IPS-18c (cell line): ENCODE data around the gene MTG1.
"Not testable (repeated sequence)": the region's sequence is repeated elsewhere in the genome, so short reads cannot be mapped to it uniquely, and the experiment has no call there.

Experiments
- H3K4me3 ChIP-seq: 2 replicates; pipeline ENCODE4 v1.7.0; 2013; ENCODE audit warnings: low read depth, mild to moderate bottlenecking, low read length, moderate library complexity; ENCODE audit not compliant: insufficient read depth
- H3K9me3 ChIP-seq: one replicate; pipeline ENCODE4 v1.6.1; 2013; ENCODE audit warnings: mild to moderate bottlenecking, low read length, moderate library complexity; ENCODE audit not compliant: control insufficient read depth, insufficient read depth

MTG1 gene

DNA sequence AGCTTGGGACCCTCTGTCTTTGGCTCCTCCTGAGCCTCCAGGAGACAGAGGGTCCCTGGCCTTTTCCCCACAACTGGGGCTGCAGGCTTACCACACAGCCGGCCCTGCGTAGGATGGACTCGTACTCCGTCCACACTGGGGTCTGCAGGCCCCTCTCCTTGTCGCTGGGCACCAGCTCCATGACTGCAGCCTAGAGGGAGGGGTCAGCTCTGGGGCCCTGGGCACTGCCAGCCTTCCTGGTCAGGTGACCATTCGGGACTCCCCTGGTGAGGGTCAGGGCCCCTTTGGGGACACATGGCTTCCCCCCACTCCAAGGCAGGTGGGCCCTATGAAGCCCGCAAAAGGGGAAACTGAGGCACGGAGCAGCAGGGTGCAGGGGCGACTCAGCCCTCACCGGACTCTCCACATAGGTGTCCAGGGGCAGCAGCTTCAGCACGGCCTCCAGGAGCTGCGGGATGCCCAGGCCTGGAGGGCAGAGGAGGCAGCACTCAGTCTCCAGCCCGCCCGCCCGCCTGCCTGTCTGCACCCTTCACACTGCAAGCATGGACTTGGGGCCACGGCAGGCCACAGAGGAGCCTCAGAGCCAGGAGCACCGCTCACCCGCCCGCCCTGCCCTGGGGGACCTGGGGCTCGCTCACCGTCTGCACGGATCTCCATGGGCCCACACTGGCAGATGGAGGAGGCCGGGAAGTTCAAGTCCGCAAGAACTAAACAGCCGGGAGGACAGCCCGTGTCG, 37.2 kb upstream of the MTG1 start:
- H3K4me3 ChIP-seq: peak overlapping the region; percentile 77
- H3K9me3 ChIP-seq: peaks cover 2% of the 10 kb centered on the region

DNA sequence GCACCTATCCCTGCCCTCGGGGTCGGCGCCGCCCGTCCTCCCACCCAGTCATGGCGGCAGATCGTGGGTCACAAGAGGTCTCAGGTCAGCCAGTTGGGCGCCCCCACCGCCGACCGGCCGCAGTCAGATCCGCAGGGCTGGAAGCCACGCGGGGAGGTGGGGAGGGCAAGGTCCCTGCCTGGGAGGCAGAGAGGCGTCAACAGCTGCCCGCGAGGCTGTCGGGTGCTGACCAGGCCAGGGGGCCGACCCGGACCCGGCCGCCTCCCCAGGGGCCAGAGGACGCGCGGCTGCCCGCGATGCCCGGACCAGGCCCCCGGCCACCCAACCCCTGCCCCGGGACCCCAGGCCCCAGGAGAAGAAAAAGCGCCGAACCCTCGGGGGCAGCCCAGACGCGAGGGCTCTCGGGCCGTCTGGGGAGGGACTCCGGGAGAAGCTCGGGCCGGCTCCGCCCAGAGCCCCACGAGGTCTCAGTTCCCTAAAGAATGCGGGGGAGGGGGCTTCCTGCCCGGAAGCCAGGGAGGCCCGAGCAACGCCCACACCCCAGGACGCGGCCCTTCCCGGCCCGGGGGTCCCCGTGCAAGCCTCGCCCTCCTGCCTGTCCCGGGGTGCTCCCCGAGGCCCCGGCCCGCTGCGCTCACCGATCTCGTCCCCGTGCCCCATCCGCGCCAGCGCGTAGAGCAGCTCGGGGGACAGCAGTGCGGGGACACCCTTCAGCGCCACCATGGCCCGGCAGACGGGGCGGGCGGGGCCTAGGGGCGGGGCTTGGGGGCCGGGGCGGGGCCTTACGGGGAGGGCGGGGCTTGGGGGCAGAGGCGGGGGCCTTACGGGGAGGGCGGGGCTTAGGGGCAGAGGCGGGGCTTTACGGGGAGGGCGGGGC, 36.4 kb upstream of the MTG1 start, which contains the start of gene FUOM:
FUOM (minus strand) TSS at position 735 of the 877 bp plus-strand sequence; CDS start at position 723, 12 bp downstream.
- Histone ChIP-seq H3K4me3 (peak within 1 kb of the TSS; percentile 77), H3K9me3 (peaks cover 2% of the 10 kb centered on the region)

DNA sequence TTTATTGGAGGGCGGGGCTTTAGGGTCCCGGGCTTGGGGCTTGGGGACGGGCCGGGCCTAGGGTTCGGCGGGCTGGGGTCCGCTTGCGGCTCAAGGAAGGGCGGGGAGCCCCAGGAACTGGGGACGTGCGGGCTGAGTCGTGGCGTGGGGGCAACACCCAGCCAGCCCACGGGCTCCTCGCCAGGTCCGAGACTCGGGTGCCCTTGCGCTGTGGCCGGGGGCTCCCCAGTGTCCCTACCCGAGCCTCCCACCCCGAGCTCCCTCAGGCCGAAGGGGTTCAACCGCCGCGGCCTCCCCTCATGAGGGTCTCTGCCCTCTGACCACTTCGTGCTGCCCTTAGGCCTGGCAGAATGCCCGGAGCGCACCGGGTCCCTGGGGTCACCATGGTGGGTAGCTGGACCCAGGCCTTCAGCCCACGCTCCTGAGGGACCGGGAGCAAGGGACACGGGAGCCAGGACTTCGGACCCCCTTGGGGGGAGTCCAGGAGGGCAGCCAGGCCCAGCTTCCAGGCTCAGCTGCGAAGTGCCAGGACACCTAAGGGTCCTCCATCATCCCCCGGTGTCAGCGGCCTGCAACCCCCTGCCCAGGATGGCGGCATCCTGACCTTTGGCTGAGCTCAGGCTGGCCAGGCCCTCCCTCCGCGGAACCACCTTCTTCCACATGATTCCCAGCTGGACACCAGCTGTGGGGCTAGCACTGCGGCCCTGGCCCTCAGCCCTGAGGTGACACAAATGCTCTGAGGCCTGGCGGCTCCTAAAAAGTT, 35.6 kb upstream of the MTG1 start:
- H3K4me3 ChIP-seq: no peak overlapping the region
- H3K9me3 ChIP-seq: peaks cover 2% of the 10 kb centered on the region

DNA sequence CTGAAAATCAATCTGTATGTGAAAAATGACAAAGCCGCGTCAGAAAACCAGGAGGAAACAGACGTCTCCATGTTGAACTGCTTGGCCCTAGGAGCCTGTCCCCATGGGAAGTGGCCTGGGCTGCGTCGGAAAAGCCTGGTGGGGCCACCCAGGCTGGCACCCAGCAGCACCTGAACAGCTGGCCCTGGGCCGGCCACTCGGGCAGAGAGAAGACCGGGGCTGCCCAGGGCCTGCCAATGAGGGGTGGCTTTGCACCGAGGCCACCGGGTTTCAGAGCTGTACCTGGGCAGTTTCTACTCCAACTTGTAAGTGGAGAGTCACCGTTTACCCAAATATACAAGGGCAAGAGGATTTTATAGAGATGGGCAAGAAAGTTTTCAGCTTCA, 35.0 kb upstream of the MTG1 start:
- Histone ChIP-seq H3K4me3 (no peak overlapping the region), H3K9me3 (peaks cover 2% of the 10 kb centered on the region)

DNA sequence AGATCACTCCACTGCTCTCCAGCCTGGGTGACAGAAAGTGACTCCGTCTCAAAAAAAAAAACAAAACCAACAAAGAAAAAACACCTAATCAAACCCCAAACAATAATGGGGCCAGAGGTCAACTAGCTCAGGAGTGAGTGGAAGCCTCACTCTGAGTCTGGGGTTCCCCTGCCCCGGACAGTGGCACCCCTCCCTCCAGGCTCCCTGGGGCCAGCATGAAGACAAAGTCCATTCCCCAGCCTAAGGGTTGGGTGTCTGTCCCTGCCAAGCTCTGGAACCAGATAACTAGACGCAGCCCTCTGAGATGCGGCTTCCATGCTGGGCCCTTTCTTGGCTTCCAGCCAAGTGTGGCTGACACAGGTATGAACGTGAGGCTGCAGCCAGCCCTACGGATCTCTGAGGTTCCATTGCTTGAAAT, 34.4 kb upstream of the MTG1 start:
- Histone ChIP-seq H3K4me3 (no peak overlapping the region), H3K9me3 (peaks cover 2% of the 10 kb centered on the region)

DNA sequence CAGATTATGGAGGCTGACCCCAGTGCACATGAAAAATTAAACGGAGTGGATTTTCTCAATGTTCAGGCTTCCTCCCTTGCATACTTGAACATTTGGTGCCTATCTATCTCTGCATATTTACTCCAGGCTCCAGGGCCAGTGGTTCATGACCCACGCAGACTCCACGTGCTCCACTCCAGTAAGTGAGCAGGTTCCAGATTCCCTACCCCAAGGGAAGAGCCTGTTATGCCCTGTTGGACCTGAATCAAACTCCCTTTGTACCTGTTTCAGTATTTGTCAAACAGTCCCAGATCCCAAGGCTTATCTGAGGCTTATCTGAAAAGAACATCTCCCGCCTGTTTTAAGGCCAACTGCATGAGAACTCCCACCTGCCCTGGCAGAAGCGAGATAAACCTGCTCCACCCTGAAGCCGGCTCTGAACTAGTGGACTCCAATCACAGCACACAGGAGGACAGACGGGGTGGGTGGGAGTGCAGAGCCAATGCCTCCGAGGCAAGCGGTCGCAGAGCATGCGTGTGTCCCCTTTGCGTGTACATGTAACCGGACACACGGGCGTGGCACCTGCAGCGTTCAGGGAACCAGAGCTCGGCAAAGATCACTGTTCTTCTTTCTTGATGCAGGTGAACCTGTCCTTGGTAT, 33.9 kb upstream of the MTG1 start:
- no peak overlapping the region for H3K4me3 ChIP-seq
- H3K9me3 ChIP-seq: peaks cover 2% of the 10 kb centered on the region

DNA sequence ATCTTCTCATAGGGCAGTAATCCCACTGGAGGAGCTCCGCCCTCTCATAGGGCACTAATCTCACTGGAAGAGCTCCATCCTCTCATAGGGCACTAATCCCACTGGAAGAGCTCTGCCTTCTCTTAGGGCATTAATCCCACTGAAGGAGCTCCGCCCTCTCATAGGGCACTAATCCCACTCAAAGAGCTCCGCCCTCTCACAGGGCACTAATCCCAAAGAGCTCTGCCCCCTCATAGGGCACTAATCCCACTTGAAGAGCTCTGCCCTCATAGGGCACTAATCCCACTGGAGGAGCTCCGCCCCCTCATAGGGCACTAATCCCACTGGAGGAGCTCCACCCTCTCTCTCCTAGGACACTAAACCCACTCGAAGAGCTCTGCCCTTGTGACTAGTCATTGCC, 32.7 kb upstream of the MTG1 start:
- Histone ChIP-seq H3K4me3 (no peak overlapping the region), H3K9me3 (peaks cover 2% of the 10 kb centered on the region)

DNA sequence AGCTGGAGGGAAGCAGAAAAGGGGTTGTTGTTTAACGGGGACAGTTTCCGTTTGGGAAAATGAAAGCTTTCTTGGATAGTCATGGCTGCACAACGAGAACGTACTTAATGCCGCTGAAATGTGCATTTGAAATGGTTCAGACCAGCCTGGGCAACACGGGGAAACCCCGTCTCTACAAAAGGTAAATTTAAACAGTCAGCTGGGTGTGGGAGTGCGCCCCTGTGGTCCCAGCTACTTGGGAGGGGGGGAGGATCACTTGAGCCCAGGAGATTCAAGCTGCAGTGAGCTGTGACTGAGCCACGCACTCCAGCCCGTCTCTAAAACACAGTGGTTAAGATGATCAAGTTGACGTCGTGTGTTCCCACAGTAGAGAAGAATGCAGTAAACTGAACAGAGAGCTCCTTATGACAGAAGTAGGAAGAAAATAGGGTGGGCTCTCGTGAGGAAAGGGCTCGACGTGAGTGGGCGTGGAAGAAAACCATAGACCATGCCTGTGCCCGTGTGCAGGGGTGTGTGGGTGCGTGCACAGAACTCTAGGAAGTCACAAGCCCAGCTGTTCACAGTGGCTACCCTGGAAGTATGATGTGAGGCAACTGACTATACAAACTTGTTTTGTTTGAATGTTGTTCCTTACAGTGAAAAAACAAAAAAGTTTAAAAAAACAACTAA, 32.0 kb upstream of the MTG1 start:
- H3K9me3 ChIP-seq: no peaks in the 10 kb centered on the region
- H3K4me3 ChIP-seq: no peak overlapping the region

DNA sequence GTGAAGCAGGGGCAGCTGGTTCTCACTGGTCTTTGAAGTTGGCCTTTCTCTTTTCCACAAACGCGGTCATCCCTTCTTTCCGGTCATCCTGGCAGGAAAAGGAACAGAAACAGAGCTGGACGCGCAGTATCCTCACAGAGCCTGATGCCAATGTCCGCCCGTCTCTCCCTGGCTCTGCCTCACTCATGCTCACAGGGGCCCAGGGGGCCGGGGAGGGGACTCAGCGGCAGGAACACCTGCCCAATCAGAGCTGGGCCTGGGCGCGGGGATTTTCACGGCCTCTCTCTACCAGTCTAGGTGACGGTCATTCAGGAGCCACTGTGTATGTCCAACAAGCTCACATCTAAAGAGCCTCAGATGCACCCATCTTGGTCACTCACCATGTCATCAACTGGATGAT, 31.1 kb upstream of the MTG1 start:
- Histone ChIP-seq H3K9me3 (no peaks in the 10 kb centered on the region), H3K4me3 (no peak overlapping the region)

DNA sequence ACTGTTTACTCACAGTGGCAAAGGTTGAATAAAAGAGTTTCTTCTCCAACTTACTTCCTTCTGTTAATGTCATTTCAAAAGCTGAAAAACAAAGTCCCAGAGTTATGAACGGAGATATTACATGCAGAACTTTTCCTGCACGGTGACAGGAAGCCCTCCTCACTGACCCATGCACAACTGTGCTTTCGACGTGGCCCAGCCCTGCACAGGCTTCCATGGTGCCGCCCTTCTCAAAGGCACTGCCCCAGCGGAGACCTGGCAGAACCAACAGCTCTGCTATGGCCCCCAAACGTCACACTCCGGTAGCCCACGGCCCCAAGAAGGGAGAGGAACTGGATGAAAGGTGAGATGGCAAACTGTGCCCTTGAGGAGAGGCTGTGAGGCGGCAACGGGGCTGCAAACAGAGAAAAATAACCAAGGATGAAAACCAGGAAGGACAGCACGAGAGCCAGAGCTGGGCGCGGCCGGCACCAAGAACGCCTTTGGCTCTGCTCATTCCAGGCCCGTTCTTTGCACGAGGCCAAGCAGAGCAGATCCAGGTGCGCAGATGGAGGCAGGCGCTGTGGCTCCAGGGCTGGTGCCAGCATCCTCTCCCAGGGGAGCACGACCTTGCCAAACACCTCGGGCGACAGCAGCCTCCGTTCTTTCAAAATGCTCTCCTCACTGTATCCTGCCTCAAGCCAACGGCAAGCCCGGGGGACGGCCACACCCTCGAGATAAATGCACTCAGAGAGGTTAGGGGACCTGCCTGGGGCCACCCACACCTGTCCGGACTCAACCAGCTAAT, 29.1 kb upstream of the MTG1 start:
- no peaks in the 10 kb centered on the region for H3K9me3 ChIP-seq
- H3K4me3 ChIP-seq: no peak overlapping the region

DNA sequence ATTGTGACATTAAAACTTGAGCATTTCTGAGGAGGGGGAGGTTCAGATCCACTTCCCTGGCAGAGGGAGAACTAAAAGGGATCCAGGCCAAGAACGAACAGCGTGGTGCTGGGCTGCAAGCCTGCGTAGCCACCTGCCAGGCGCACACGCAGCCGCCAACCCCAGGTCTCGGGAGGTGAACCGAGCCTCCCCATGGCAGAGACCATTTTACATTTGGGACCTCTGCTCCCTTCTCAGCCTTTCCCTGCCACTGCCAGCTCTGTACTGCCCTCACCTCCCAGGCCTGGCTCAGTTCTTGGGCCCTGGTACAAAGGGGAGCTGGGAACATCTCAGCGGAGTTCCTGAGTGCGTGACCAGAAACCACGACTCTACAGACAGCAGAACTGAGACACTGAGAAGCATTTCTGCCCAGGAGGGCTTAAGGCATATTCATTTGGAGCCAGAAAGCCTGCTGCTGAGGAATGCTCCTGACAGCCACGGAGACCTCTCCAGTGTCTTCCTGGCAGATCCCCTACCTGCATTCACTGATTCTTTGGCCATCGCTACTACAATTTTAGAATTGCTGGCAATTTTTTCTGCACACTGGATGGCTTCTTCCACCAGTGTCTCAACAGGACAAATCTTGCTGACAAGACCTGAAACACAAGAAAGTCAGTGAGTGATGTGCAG, 28.4 kb upstream of the MTG1 start:
- H3K9me3 ChIP-seq: no peaks in the 10 kb centered on the region
- H3K4me3 ChIP-seq: no peak overlapping the region

DNA sequence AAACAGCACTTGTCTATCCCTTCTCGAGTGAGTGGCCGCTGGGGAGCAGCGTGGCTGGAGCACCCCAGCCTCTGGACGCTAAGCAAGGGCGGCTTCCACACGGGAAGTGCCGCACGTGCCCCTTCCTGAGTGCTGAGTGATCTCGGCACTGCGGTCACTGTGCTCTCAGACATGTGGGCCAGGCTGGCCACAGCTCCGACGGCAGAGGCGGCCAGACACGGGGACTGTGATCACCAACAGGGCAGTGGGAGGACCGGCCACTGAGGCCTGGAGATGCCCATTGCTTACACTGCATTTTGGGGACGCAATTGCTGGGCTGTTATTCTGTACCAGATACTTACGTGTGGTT, 27.9 kb upstream of the MTG1 start:
- Histone ChIP-seq H3K4me3 (no peak overlapping the region), H3K9me3 (no peaks in the 10 kb centered on the region)

DNA sequence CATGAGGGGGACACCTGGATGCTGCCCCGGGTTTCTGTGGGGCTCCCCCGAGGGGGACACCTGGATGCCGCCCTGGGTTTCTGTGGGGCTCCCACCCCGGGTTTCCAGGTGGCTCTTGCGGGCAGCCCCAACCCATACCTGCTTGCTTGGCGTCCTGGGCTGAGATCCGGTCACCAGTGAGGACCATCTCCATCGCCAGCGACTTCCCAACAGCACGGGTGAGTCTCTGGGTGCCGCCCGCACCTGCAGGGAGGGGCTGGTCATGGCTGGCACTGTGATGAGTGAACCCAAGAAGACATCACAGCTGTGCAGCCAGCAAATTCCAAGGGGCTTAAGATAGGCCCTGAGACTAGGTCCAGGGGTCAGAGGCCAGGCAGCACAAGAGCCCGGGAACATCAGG, 27.2 kb upstream of the MTG1 start:
- no peaks in the 10 kb centered on the region for H3K9me3 ChIP-seq

DNA sequence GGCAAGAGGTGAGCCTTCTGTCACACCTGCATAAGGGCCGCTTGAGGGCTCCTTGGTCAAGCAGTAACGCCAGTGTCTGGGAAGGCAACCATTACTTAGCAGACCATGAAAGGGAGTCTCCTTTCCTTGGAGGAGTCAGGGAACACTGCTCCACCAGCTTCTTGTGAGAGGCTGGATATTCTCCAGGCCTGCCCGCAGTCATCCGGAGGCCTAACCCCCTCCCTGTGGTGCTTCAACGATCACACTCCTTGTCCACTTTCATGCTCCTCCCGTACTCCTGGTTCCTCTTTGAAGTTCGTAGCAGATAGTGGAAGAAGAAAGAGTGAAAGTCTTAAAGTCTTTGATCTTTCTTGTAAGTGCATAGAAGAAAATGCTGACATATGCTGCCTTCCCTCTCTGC, 26.5 kb upstream of the MTG1 start:
- H3K9me3 ChIP-seq, H3K4me3 ChIP-seq: not testable (repeated sequence)

More for the DNA sequence above, 27.2 kb upstream of the MTG1 start:
- no peak overlapping the region for H3K4me3 ChIP-seq

DNA sequence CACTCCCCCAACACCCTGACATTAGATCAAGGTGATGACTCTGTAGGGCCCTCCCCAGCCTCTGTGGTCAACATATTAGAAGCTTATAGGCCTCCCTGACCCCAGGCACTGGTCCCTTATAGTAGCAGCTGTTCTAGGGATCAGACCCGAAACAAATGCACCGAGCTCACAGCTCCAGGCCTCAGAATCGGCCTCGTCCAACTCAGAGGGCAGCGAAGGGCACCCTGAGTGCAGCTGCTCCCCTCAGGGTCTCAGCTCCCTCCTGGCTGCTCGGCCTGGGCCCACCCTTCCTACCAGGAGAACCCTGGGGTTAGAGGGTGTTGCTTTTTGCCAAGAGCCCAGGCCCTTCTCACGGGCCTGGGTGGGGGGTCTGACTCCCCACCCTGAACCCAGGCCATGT, 25.8 kb upstream of the MTG1 start:
- Histone ChIP-seq H3K4me3 (no peak overlapping the region), H3K9me3 (no peaks in the 10 kb centered on the region)
